Measurements from ENCODE around the gene ATP1B1. TPM values are rescaled to one million over a fixed set of nuclear protein-coding genes. Genes with fewer than 3 reads are reported as not detected.

ATP1B1 gene
- polyA plus RNA-seq, 1 donor (not counting 4 experiments of a cell fraction or from before 2014, with no cell fraction given), result 30.0 TPM

DNA sequence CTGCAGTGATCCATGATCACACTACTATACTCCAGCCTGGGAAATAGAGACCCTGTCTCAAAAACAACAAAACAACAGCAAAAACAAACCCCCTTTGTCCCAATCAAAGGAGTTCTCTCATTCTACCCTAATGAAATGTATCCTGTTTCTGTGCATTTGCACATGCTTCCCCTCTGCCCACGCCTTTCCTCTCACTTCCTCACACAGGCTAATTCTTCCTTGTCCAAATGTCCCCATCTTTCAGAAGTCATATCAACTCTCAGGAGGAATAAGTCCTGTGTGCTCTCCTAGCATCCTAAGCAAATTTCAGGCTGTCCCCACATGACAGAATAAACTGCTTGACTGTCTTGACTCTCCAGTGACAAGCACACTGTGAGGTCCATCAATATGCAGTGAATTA, 8.1 kb upstream of the ATP1B1 start:
- DNase-seq (ENCODE audit: low read depth, low spot score) (no peak), FAIRE-seq (no peak)
- Histone ChIP-seq H3K9me1 (ENCODE audit: control insufficient read depth, extremely low read depth, insufficient read depth, low read length) (no peaks in the 10 kb centered on the region), H3K36me3 (ENCODE audit: control insufficient read depth in 2 of 2, extremely low read depth in 1 of 2, insufficient read depth in 2 of 2, low read length in 2 of 2) (no peaks in the 10 kb centered on the region), H3K9me3 (ENCODE audit: control insufficient read depth, low read depth, low read length) (no peaks in the 10 kb centered on the region), H3K27me3 (ENCODE audit: control insufficient read depth, extremely low read depth, insufficient read depth, low read length) (peaks cover 6% of the 10 kb centered on the region), H3K4me2 (ENCODE audit: control insufficient read depth, extremely low read depth, insufficient read depth, low read depth, low read length) (no peak overlapping the region), H2AFZ (ENCODE audit: control insufficient read depth, low read length) (no peak overlapping the region), H3K9ac (ENCODE audit: control insufficient read depth, extremely low read depth, insufficient read depth, low read length) (no peak overlapping the region), H3K27ac (ENCODE audit: control insufficient read depth, insufficient read depth, low read length) (no peak overlapping the region), H3K79me2 (ENCODE audit: control insufficient read depth, insufficient read depth, low read length) (no peaks in the 10 kb centered on the region), H3K4me3 (ENCODE audit: control insufficient read depth in 2 of 3, extremely low read depth in 1 of 3, insufficient read depth in 2 of 3, low read depth in 1 of 3, low read length in 3 of 3) (no peak overlapping the region), H4K20me1 (ENCODE audit: control insufficient read depth, extremely low read depth, insufficient read depth, low read length) (no peaks in the 10 kb centered on the region), H3K4me1 (ENCODE audit: control insufficient read depth, extremely low read depth, insufficient read depth, low read length) (peaks cover 23% of the 10 kb centered on the region)
- TF ChIP-seq, protein P1, sequence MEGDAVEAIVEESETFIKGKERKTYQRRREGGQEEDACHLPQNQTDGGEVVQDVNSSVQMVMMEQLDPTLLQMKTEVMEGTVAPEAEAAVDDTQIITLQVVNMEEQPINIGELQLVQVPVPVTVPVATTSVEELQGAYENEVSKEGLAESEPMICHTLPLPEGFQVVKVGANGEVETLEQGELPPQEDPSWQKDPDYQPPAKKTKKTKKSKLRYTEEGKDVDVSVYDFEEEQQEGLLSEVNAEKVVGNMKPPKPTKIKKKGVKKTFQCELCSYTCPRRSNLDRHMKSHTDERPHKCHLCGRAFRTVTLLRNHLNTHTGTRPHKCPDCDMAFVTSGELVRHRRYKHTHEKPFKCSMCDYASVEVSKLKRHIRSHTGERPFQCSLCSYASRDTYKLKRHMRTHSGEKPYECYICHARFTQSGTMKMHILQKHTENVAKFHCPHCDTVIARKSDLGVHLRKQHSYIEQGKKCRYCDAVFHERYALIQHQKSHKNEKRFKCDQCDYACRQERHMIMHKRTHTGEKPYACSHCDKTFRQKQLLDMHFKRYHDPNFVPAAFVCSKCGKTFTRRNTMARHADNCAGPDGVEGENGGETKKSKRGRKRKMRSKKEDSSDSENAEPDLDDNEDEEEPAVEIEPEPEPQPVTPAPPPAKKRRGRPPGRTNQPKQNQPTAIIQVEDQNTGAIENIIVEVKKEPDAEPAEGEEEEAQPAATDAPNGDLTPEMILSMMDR (optimal IDR thresholded peaks at IDR 0.05 in 1 of 3, IDR thresholded peaks at IDR 0.05 in 1 of 3, conservative IDR thresholded peaks at IDR 0.05 in 1 of 3; ENCODE audit: extremely low read depth in 1 of 3, insufficient read depth in 2 of 3, low read length in 3 of 3), result no peak
- no peak for TF ChIP-seq EZH2 (IDR thresholded peaks at IDR 0.05; ENCODE audit: low read length)
- dilution Hi-C loops (cut with MboI; ENCODE audit: extremely low pct_ligation_motif_present, low sequenced_read_pairs), result no loop called here

DNA sequence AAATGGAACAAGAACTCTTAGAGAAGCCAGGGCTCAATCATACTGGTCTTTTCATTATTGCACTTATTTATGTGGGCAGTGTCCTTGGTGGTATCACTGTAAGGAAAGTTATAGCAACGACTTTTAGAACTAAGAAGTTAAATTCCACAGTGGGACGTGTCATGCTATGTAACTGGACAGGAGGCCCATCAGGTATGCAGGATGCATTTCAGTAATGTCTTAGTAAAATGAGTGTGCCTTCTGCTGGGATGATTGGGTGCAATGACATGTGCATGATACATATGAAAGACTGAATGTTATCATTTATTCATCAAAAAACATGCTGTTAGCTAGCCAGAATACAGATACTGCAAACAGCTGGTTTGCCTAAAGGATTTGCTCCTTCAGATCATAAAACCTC, 6.9 kb upstream of the ATP1B1 start:
- Histone ChIP-seq H3K4me2 (ENCODE audit: control insufficient read depth, extremely low read depth, insufficient read depth, low read depth, low read length) (no peak overlapping the region), H3K79me2 (ENCODE audit: control insufficient read depth, insufficient read depth, low read length) (no peaks in the 10 kb centered on the region), H3K9me1 (ENCODE audit: control insufficient read depth, extremely low read depth, insufficient read depth, low read length) (no peaks in the 10 kb centered on the region), H4K20me1 (ENCODE audit: control insufficient read depth, extremely low read depth, insufficient read depth, low read length) (no peaks in the 10 kb centered on the region), H3K9me3 (ENCODE audit: control insufficient read depth, low read depth, low read length) (no peaks in the 10 kb centered on the region), H3K9ac (ENCODE audit: control insufficient read depth, extremely low read depth, insufficient read depth, low read length) (no peak overlapping the region), H2AFZ (ENCODE audit: control insufficient read depth, low read length) (no peak overlapping the region), H3K27me3 (ENCODE audit: control insufficient read depth, extremely low read depth, insufficient read depth, low read length) (peaks cover 18% of the 10 kb centered on the region), H3K4me1 (ENCODE audit: control insufficient read depth, extremely low read depth, insufficient read depth, low read length) (peaks cover 24% of the 10 kb centered on the region), H3K4me3 (ENCODE audit: control insufficient read depth in 2 of 3, extremely low read depth in 1 of 3, insufficient read depth in 2 of 3, low read depth in 1 of 3, low read length in 3 of 3) (no peak overlapping the region), H3K36me3 (ENCODE audit: control insufficient read depth in 2 of 2, extremely low read depth in 1 of 2, insufficient read depth in 2 of 2, low read length in 2 of 2) (no peaks in the 10 kb centered on the region), H3K27ac (ENCODE audit: control insufficient read depth, insufficient read depth, low read length) (no peak overlapping the region)
- TF ChIP-seq, protein P1 (optimal IDR thresholded peaks at IDR 0.05 in 1 of 3, IDR thresholded peaks at IDR 0.05 in 1 of 3, conservative IDR thresholded peaks at IDR 0.05 in 1 of 3; ENCODE audit: extremely low read depth in 1 of 3, insufficient read depth in 2 of 3, low read length in 3 of 3), result no peak
- no peak for TF ChIP-seq EZH2 (IDR thresholded peaks at IDR 0.05; ENCODE audit: low read length)
- dilution Hi-C loops (cut with MboI; ENCODE audit: extremely low pct_ligation_motif_present, low sequenced_read_pairs), result no loop called here
- FAIRE-seq, result no peak
- no peak for DNase-seq (ENCODE audit: low read depth, low spot score)
